Measurements from ENCODE around the gene SNX22. TPM values are rescaled to one million over a fixed set of nuclear protein-coding genes. Genes with fewer than 3 reads are reported as not detected.

The SNX22 gene
- polyA plus RNA-seq, 2 of the 4 experiments (the other 2 are of a cell fraction) = 0.22 to 1.1 TPM

DNA sequence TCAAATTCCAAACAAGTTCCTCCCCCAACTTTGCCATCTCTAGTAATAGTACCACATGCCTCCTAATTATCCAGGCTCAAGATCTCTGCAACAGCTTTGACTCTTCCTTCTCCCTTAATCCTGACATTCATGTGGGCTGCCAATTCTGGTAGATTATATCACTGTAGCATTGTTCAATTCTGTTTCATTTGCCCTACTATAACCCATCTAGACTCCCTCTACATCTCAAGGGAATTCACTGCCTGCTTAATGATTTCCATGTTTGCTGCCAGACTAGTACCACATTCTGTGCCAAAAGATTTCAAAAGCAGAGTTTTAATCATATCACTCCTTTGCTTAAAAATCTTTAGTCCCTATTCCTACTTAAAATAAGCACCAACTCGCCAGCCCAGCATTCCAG, 45.9 kb downstream of the SNX22 start:
- Histone ChIP-seq H3K4me2 (no peak overlapping the region), H3K9me3 (no peaks in the 10 kb centered on the region), H3K27ac (no peak overlapping the region), H3K4me1 (no peaks in the 10 kb centered on the region), H3K4me3 (no peak overlapping the region)
- no peak for ATAC-seq
- WGBS (ENCODE audit: missing lambda C conversion rate) = 93% methylated on average over 1 of the region's 1 CpG
- TF ChIP-seq, protein P1, sequence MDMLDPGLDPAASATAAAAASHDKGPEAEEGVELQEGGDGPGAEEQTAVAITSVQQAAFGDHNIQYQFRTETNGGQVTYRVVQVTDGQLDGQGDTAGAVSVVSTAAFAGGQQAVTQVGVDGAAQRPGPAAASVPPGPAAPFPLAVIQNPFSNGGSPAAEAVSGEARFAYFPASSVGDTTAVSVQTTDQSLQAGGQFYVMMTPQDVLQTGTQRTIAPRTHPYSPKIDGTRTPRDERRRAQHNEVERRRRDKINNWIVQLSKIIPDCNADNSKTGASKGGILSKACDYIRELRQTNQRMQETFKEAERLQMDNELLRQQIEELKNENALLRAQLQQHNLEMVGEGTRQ (IDR thresholded peaks at IDR 0.05) = no peak
- TF ChIP-seq, protein P2, sequence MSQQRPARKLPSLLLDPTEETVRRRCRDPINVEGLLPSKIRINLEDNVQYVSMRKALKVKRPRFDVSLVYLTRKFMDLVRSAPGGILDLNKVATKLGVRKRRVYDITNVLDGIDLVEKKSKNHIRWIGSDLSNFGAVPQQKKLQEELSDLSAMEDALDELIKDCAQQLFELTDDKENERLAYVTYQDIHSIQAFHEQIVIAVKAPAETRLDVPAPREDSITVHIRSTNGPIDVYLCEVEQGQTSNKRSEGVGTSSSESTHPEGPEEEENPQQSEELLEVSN (IDR thresholded peaks at IDR 0.05; ENCODE audit: borderline replicate concordance, low read depth) = no peak
- TF ChIP-seq SREBF2 (IDR thresholded peaks at IDR 0.05) = no peak
- TF ChIP-seq EHF (CRISPR knock-in tag; IDR thresholded peaks at IDR 0.05) = no peak
- TF ChIP-seq, protein P3, sequence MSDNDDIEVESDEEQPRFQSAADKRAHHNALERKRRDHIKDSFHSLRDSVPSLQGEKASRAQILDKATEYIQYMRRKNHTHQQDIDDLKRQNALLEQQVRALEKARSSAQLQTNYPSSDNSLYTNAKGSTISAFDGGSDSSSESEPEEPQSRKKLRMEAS (IDR thresholded peaks at IDR 0.05) = no peak
- TF ChIP-seq, protein P4, sequence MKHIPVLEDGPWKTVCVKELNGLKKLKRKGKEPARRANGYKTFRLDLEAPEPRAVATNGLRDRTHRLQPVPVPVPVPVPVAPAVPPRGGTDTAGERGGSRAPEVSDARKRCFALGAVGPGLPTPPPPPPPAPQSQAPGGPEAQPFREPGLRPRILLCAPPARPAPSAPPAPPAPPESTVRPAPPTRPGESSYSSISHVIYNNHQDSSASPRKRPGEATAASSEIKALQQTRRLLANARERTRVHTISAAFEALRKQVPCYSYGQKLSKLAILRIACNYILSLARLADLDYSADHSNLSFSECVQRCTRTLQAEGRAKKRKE (CRISPR knock-in tag; IDR thresholded peaks at IDR 0.05; ENCODE audit: low read depth) = no peak
- no peak for TF ChIP-seq RAD21 (conservative IDR thresholded peaks at IDR 0.05 in 1 of 2, IDR thresholded peaks at IDR 0.05 in 1 of 2)
- TF ChIP-seq, protein P5, sequence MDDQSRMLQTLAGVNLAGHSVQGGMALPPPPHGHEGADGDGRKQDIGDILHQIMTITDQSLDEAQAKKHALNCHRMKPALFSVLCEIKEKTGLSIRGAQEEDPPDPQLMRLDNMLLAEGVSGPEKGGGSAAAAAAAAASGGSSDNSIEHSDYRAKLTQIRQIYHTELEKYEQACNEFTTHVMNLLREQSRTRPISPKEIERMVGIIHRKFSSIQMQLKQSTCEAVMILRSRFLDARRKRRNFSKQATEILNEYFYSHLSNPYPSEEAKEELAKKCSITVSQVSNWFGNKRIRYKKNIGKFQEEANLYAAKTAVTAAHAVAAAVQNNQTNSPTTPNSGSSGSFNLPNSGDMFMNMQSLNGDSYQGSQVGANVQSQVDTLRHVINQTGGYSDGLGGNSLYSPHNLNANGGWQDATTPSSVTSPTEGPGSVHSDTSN (IDR thresholded peaks at IDR 0.05) = no peak
- TF ChIP-seq HOXB5 (CRISPR knock-in tag; IDR thresholded peaks at IDR 0.05) = no peak
- no peak for TF ChIP-seq CHD2 (IDR thresholded peaks at IDR 0.05; ENCODE audit: low read length, partially characterized antibody)
- TF ChIP-seq RARB (CRISPR knock-in tag; IDR thresholded peaks at IDR 0.05) = no peak
- POLR2A ChIA-PET = no interaction called here
- CTCF ChIA-PET = interaction anchor here (1.0 to 1.7 kb wide), 5 partner anchors 10 to 530 kb away, joined by 3 to 5 read pairs (median 3); partner anchors contain the start of gene PPIB
- DNase-seq (ENCODE audit: low read depth in 1 of 2, low spot score in 1 of 2) = no peak
- no peak for FAIRE-seq

DNA sequence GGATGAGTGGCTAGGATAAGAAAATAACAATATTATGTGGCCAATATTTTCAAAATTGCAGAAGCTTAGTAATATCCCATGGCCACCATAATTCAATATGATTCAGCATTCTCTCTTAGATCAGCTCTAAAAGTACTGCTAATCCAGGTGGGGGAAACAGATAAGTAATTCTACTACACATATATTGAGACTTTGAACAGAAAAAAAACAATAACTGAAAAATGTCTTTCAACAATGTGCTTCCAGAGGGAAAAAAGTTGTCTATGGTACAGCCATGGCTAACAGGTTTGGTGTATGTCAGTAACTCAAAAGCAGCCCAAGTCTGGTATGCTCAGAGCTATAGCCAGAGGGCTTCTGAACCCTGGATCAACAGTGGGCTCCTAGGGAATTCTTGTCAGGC, 53.7 kb downstream of the SNX22 start:
- Histone ChIP-seq H3K4me2 (no peak overlapping the region), H3K4me3 (no peak overlapping the region), H3K27ac (no peak overlapping the region), H3K9me3 (no peaks in the 10 kb centered on the region), H3K4me1 (no peaks in the 10 kb centered on the region)
- no peak for ATAC-seq
- no peak for FAIRE-seq
- no peak for DNase-seq (ENCODE audit: low read depth in 1 of 2, low spot score in 1 of 2)
- ChIA-PET CTCF (interaction anchor here (0.6 to 2.6 kb wide), 5 partner anchors 8 to 476 kb away, joined by 3 to 8 read pairs (median 4); no protein-coding TSS in a partner anchor), POLR2A (no interaction called here)
- TF ChIP-seq JUN (IDR thresholded peaks at IDR 0.05) = no peak
- no peak for TF ChIP-seq HEYL (CRISPR knock-in tag; IDR thresholded peaks at IDR 0.05)
- TF ChIP-seq MYC (IDR thresholded peaks at IDR 0.05; ENCODE audit: borderline replicate concordance, low read length) = no peak
- TF ChIP-seq RFX5 (IDR thresholded peaks at IDR 0.05) = no peak
- TF ChIP-seq SMC3 (IDR thresholded peaks at IDR 0.05) = no peak
- TF ChIP-seq POLR2A (IDR thresholded peaks at IDR 0.05; ENCODE audit: low read length) = no peak
- TF ChIP-seq ZFP36 (IDR thresholded peaks at IDR 0.05; ENCODE audit: borderline replicate concordance, partially characterized antibody) = no peak
- no peak for TF ChIP-seq EHF (CRISPR knock-in tag; IDR thresholded peaks at IDR 0.05)
- TF ChIP-seq KDM5A (IDR thresholded peaks at IDR 0.05) = no peak
- TF ChIP-seq, protein P6, sequence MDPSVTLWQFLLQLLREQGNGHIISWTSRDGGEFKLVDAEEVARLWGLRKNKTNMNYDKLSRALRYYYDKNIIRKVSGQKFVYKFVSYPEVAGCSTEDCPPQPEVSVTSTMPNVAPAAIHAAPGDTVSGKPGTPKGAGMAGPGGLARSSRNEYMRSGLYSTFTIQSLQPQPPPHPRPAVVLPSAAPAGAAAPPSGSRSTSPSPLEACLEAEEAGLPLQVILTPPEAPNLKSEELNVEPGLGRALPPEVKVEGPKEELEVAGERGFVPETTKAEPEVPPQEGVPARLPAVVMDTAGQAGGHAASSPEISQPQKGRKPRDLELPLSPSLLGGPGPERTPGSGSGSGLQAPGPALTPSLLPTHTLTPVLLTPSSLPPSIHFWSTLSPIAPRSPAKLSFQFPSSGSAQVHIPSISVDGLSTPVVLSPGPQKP (IDR thresholded peaks at IDR 0.05; ENCODE audit: low read depth, low read length) = no peak
- no peak for TF ChIP-seq FOSL2 (IDR thresholded peaks at IDR 0.05)
- no peak for TF ChIP-seq FOSL2 (CRISPR knock-in tag; IDR thresholded peaks at IDR 0.05)

Small RNA genes within 50 kb of the gene (small RNA-seq; reads per million reads assigned to genes)
- gene RF00019 = 0 reads per million in 6 experiments

Other genes with a start within 250 kb of the SNX22 start
- gene DAPK2, start 105.2 kb upstream of the SNX22 start, polyA plus RNA-seq (2011; rRNA removed) = 4.2 and 4.8 TPM in 2 replicates
- gene DAPK2, start 105.2 kb upstream of the SNX22 start, polyA plus RNA-seq (2017; fragmentation: RNase III; extraction: RNeasy Plus Mini Kit Qiagen cat#74134 plus additional on column Dnase treatment) = 3.1 to 4.3 TPM (median 3.4 TPM) in 3 replicates
- 149 and 231 TPM in 2 replicates for gene CIAO2A, start 57.9 kb upstream of the SNX22 start, polyA plus RNA-seq (2011; rRNA removed)
- 140 to 156 TPM (median 141 TPM) in 3 replicates for gene CIAO2A, start 57.9 kb upstream of the SNX22 start, polyA plus RNA-seq (2017; fragmentation: RNase III; extraction: RNeasy Plus Mini Kit Qiagen cat#74134 plus additional on column Dnase treatment)
- 89.4 and 95.7 TPM in 2 replicates for gene SNX1, start 55.7 kb upstream of the SNX22 start, polyA plus RNA-seq (2011; rRNA removed)
- gene SNX1, start 55.7 kb upstream of the SNX22 start, polyA plus RNA-seq (2017; fragmentation: RNase III; extraction: RNeasy Plus Mini Kit Qiagen cat#74134 plus additional on column Dnase treatment) = 81.8 to 87.3 TPM (median 86.7 TPM) in 3 replicates
- gene PPIB, start 11.3 kb downstream of the SNX22 start, polyA plus RNA-seq (2011; rRNA removed) = 594 and 676 TPM in 2 replicates
- 745 to 807 TPM (median 792 TPM) in 3 replicates for gene PPIB, start 11.3 kb downstream of the SNX22 start, polyA plus RNA-seq (2017; fragmentation: RNase III; extraction: RNeasy Plus Mini Kit Qiagen cat#74134 plus additional on column Dnase treatment)
- gene CSNK1G1, start 204.4 kb downstream of the SNX22 start, polyA plus RNA-seq (2011; rRNA removed) = 31.8 and 36.3 TPM in 2 replicates
- 10.4 to 12.5 TPM (median 11.0 TPM) in 3 replicates for gene CSNK1G1, start 204.4 kb downstream of the SNX22 start, polyA plus RNA-seq (2017; fragmentation: RNase III; extraction: RNeasy Plus Mini Kit Qiagen cat#74134 plus additional on column Dnase treatment)
- 452 and 457 TPM in 2 replicates for gene PCLAF, start 229.7 kb downstream of the SNX22 start, polyA plus RNA-seq (2011; rRNA removed)
- gene PCLAF, start 229.7 kb downstream of the SNX22 start, polyA plus RNA-seq (2017; fragmentation: RNase III; extraction: RNeasy Plus Mini Kit Qiagen cat#74134 plus additional on column Dnase treatment) = 204 to 221 TPM (median 218 TPM) in 3 replicates
- 30.0 and 34.9 TPM in 2 replicates for gene TRIP4, start 236.1 kb downstream of the SNX22 start, polyA plus RNA-seq (2011; rRNA removed)
- gene TRIP4, start 236.1 kb downstream of the SNX22 start, polyA plus RNA-seq (2017; fragmentation: RNase III; extraction: RNeasy Plus Mini Kit Qiagen cat#74134 plus additional on column Dnase treatment) = 24.8 to 31.0 TPM (median 27.7 TPM) in 3 replicates

Measured in A549 (cell line).